H1 (cell line): ENCODE data around the gene PIK3R6. TPM values are rescaled to one million over a fixed set of nuclear protein-coding genes. Genes with fewer than 3 reads are reported as not detected.

Experiments
- EP300 ChIP-seq, 2 experiments: IDR thresholded peaks; 1 replicate in 1 of 2; 2 replicates in 1 of 2; pipeline ENCODE4 v1.6.1; 2011 to 2012; ENCODE audit warnings: low read depth in 2 of 2, low read length in 2 of 2, mild to moderate bottlenecking in 2 of 2, borderline replicate concordance in 1 of 2, inconsistent platforms in 1 of 2, moderate library complexity in 1 of 2
- JUND ChIP-seq: IDR thresholded peaks from 2 replicates; pipeline ENCODE4 v1.6.1; 2011; ENCODE audit warnings: mild to moderate bottlenecking, improper control_type of control experiment, low read length
- MAFK ChIP-seq: IDR thresholded peaks from 2 replicates; pipeline ENCODE4 v1.6.1; 2012; ENCODE audit warnings: low read depth, mild to moderate bottlenecking, improper control_type of control experiment, low read length
- PHF8 ChIP-seq: fragments of 200-600 bp; sonication (generic); conservative IDR thresholded peaks from 2 replicates; pipeline ENCODE4 v1.7.1; 2012; ENCODE audit warnings: low read depth, mild to moderate bottlenecking, inconsistent platforms, low read length, moderate library complexity
- POLR2A ChIP-seq, 2 experiments: IDR thresholded peaks; 1 replicate in 1 of 2; 2 replicates in 1 of 2; pipeline ENCODE4 v1.6.1; 2011; ENCODE audit warnings: low read depth in 2 of 2, low read length in 2 of 2, mild to moderate bottlenecking in 2 of 2; ENCODE audit errors: control extremely low read depth in 1 of 2
- polyA plus RNA-seq, 7 experiments: library from polyadenylated mRNA; depleted of rRNA in 3 of 7; stranded (reverse) in 5 of 7; unstranded in 2 of 7; fragments of >200 nt in 5 of 7; fragments of 200-250 nt in 2 of 7; gene quantifications; 1 replicate in 5 of 7; 2 replicates in 1 of 7; 4 replicates in 1 of 7; pipeline versions ENCODE4 v1.2.1 to v1.2.3, GENCODE V29; 2011 to 2013; ENCODE audit warnings: missing spikeins in 2 of 7, mixed read lengths in 2 of 7
- total RNA-seq: library from RNA; stranded (reverse); fragmentation: NEBNext Ultra II Directional; extraction: Animal tissue kit (Norgen Biotek cat#: 25700); gene quantifications from 2 replicates; pipeline ENCODE4 v1.2.1, GENCODE V29; 2021
- TF ChIP-seq, protein P1 (sequence below): fragments of 300-600 bp; sonication (generic); IDR thresholded peaks from 2 replicates; pipeline ENCODE4 v1.7.1; 2012; ENCODE audit warnings: low read length, moderate library complexity, mild to moderate bottlenecking, inconsistent platforms; ENCODE audit not compliant: insufficient replicate concordance
- TF ChIP-seq, protein P2 (sequence below): IDR thresholded peaks from 2 replicates; pipeline ENCODE4 v1.6.1; 2012; ENCODE audit warnings: low read length, inconsistent platforms

The PIK3R6 gene
- total and polyA plus RNA-seq, 2 of the 8 experiments (the other 6 are each of a cell fraction or from before 2014, with no cell fraction given), result 0.24 to 1.2 TPM

DNA sequence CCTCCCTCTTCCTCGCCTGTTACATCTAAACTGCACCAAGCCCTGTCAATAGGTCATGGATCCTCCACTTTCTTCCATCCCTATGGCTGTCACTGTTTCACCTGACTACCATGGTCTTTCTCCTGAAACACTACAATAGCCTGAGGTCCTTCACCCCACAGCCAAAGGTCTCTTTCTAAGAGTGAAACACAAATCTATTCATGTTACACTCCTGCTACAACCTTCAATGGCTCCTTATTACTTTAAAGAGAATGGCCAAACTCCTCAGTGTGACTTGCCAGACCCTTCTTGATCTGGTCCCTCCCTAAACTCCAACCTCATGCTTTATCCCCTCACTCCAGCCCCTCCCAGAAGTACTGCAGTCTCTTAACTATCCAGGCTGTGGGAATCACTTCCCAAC lies 618 bp upstream of the PIK3R6 start (continued):
- TF ChIP-seq, protein P1, sequence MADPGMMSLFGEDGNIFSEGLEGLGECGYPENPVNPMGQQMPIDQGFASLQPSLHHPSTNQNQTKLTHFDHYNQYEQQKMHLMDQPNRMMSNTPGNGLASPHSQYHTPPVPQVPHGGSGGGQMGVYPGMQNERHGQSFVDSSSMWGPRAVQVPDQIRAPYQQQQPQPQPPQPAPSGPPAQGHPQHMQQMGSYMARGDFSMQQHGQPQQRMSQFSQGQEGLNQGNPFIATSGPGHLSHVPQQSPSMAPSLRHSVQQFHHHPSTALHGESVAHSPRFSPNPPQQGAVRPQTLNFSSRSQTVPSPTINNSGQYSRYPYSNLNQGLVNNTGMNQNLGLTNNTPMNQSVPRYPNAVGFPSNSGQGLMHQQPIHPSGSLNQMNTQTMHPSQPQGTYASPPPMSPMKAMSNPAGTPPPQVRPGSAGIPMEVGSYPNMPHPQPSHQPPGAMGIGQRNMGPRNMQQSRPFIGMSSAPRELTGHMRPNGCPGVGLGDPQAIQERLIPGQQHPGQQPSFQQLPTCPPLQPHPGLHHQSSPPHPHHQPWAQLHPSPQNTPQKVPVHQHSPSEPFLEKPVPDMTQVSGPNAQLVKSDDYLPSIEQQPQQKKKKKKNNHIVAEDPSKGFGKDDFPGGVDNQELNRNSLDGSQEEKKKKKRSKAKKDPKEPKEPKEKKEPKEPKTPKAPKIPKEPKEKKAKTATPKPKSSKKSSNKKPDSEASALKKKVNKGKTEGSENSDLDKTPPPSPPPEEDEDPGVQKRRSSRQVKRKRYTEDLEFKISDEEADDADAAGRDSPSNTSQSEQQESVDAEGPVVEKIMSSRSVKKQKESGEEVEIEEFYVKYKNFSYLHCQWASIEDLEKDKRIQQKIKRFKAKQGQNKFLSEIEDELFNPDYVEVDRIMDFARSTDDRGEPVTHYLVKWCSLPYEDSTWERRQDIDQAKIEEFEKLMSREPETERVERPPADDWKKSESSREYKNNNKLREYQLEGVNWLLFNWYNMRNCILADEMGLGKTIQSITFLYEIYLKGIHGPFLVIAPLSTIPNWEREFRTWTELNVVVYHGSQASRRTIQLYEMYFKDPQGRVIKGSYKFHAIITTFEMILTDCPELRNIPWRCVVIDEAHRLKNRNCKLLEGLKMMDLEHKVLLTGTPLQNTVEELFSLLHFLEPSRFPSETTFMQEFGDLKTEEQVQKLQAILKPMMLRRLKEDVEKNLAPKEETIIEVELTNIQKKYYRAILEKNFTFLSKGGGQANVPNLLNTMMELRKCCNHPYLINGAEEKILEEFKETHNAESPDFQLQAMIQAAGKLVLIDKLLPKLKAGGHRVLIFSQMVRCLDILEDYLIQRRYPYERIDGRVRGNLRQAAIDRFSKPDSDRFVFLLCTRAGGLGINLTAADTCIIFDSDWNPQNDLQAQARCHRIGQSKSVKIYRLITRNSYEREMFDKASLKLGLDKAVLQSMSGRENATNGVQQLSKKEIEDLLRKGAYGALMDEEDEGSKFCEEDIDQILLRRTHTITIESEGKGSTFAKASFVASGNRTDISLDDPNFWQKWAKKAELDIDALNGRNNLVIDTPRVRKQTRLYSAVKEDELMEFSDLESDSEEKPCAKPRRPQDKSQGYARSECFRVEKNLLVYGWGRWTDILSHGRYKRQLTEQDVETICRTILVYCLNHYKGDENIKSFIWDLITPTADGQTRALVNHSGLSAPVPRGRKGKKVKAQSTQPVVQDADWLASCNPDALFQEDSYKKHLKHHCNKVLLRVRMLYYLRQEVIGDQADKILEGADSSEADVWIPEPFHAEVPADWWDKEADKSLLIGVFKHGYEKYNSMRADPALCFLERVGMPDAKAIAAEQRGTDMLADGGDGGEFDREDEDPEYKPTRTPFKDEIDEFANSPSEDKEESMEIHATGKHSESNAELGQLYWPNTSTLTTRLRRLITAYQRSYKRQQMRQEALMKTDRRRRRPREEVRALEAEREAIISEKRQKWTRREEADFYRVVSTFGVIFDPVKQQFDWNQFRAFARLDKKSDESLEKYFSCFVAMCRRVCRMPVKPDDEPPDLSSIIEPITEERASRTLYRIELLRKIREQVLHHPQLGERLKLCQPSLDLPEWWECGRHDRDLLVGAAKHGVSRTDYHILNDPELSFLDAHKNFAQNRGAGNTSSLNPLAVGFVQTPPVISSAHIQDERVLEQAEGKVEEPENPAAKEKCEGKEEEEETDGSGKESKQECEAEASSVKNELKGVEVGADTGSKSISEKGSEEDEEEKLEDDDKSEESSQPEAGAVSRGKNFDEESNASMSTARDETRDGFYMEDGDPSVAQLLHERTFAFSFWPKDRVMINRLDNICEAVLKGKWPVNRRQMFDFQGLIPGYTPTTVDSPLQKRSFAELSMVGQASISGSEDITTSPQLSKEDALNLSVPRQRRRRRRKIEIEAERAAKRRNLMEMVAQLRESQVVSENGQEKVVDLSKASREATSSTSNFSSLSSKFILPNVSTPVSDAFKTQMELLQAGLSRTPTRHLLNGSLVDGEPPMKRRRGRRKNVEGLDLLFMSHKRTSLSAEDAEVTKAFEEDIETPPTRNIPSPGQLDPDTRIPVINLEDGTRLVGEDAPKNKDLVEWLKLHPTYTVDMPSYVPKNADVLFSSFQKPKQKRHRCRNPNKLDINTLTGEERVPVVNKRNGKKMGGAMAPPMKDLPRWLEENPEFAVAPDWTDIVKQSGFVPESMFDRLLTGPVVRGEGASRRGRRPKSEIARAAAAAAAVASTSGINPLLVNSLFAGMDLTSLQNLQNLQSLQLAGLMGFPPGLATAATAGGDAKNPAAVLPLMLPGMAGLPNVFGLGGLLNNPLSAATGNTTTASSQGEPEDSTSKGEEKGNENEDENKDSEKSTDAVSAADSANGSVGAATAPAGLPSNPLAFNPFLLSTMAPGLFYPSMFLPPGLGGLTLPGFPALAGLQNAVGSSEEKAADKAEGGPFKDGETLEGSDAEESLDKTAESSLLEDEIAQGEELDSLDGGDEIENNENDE, result no peak
- TF ChIP-seq JUND (no peak), POLR2A (IDR thresholded peaks at IDR 0.05; ENCODE audit: control extremely low read depth in 1 of 2, low read depth in 2 of 2, low read length in 2 of 2) (no peak), EP300 (IDR thresholded peaks at IDR 0.05; ENCODE audit: borderline replicate concordance in 1 of 2, low read depth in 2 of 2, low read length in 2 of 2) (no peak), MAFK (no peak), PHF8 (no peak)
- TF ChIP-seq, protein P2, sequence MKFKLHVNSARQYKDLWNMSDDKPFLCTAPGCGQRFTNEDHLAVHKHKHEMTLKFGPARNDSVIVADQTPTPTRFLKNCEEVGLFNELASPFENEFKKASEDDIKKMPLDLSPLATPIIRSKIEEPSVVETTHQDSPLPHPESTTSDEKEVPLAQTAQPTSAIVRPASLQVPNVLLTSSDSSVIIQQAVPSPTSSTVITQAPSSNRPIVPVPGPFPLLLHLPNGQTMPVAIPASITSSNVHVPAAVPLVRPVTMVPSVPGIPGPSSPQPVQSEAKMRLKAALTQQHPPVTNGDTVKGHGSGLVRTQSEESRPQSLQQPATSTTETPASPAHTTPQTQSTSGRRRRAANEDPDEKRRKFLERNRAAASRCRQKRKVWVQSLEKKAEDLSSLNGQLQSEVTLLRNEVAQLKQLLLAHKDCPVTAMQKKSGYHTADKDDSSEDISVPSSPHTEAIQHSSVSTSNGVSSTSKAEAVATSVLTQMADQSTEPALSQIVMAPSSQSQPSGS, result no peak
- TF ChIP-seq, all 59 proteins: peak for 0
